ENCODE results near the gene TEX2.
"Not testable (repeated sequence)": the region's sequence is repeated elsewhere in the genome, so short reads cannot be mapped to it uniquely, and the experiment has no call there.

TEX2 gene

DNA sequence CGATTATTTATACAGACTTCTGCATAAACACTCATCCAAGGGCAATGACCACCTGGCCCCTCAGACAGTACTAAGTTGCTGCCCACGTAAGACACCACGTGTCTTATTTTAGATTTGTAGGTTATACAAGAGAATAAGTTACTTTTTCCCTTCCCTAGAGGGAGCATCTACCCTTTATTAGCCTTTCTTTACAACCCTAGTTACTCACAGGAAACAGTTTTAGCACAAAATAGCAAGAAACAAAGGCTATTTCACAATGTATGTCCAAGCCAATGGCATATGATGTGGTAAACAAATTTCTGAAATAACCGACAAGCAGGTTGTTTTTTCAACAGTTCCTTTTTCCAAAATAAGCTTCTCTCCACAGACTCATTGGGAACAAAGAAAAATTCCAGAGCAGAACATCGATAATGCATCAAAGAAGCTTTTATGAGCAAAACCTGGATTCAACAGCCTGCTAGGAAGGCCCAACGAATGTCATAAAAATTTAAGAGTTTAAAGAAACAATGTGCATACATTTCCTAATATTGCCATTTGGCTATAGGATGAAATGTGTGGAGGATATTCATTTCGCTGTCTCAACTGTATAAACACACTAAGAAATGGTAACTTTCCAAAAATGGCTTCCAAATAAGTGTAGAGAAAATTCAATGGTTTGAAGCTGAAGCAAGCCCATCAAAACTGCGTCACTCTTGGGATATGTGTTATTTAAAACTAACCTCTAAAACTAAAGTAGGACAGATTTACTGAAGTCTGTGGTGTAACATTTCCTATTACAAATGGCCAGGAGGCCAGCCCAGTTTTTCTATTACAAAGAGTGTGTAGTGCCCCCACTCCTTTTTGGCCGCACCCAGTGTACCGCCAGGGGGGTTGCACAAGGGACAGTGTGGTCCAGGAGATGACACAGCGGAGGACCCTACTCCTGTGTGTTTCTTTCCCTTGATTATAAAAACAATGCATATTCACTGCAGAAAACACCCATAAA lies 82.7 kb downstream of the TEX2 start:
- Histone ChIP-seq H3K79me2 (ENCODE audit: insufficient read depth, low read length) (no peaks in the 10 kb centered on the region), H3K9me3 (ENCODE audit: insufficient read depth, low read length) (no peaks in the 10 kb centered on the region), H3K27me3 (ENCODE audit: low read length) (no peaks in the 10 kb centered on the region), H3K9ac (ENCODE audit: low read length) (no peak overlapping the region), H3F3A (ENCODE audit: insufficient read depth) (no peaks in the 10 kb centered on the region), H3K4me2 (ENCODE audit: low read depth, low read length, poor library complexity, severe bottlenecking) (no peak overlapping the region), H4K20me1 (ENCODE audit: low read depth, low read length) (no peaks in the 10 kb centered on the region), H3K27ac (ENCODE audit: low read depth, low read length) (no peak overlapping the region), H3K4me3 (ENCODE audit: insufficient read depth, low read length, poor library complexity, severe bottlenecking) (no peak overlapping the region), H3K9me2 (replicated peaks; ENCODE audit: insufficient read depth, low read length) (no peaks in the 10 kb centered on the region), H2AFZ (ENCODE audit: low read depth, low read length, severe bottlenecking) (no peak overlapping the region), H3K36me3 (ENCODE audit: low read length) (no peaks in the 10 kb centered on the region)
- TF ChIP-seq EZH2phosphoT487 (conservative IDR thresholded peaks at IDR 0.05; ENCODE audit: low read length) = no peak
- TF ChIP-seq, protein P1, sequence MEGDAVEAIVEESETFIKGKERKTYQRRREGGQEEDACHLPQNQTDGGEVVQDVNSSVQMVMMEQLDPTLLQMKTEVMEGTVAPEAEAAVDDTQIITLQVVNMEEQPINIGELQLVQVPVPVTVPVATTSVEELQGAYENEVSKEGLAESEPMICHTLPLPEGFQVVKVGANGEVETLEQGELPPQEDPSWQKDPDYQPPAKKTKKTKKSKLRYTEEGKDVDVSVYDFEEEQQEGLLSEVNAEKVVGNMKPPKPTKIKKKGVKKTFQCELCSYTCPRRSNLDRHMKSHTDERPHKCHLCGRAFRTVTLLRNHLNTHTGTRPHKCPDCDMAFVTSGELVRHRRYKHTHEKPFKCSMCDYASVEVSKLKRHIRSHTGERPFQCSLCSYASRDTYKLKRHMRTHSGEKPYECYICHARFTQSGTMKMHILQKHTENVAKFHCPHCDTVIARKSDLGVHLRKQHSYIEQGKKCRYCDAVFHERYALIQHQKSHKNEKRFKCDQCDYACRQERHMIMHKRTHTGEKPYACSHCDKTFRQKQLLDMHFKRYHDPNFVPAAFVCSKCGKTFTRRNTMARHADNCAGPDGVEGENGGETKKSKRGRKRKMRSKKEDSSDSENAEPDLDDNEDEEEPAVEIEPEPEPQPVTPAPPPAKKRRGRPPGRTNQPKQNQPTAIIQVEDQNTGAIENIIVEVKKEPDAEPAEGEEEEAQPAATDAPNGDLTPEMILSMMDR (IDR thresholded peaks at IDR 0.05; ENCODE audit: insufficient read depth, low read length, poor library complexity, severe bottlenecking) = no peak

GRCh38 chr17:64179024-64179423 lies 84.0 kb downstream of the TEX2 start:
- not testable (repeated sequence) for H3K9ac ChIP-seq (ENCODE audit: low read length); H4K20me1 ChIP-seq (ENCODE audit: low read depth, low read length); H3K4me2 ChIP-seq (ENCODE audit: low read depth, low read length, poor library complexity, severe bottlenecking); H3K79me2 ChIP-seq (ENCODE audit: insufficient read depth, low read length); H3K9me2 ChIP-seq (replicated peaks; ENCODE audit: insufficient read depth, low read length); H3K27ac ChIP-seq (ENCODE audit: low read depth, low read length); H3K27me3 ChIP-seq (ENCODE audit: low read length); H3K4me3 ChIP-seq (ENCODE audit: insufficient read depth, low read length, poor library complexity, severe bottlenecking); H3K9me3 ChIP-seq (ENCODE audit: insufficient read depth, low read length); H3K36me3 ChIP-seq (ENCODE audit: low read length); H3F3A ChIP-seq (ENCODE audit: insufficient read depth); H2AFZ ChIP-seq (ENCODE audit: low read depth, low read length, severe bottlenecking)

GRCh38 chr17:64178011-64178825 lies 84.8 kb downstream of the TEX2 start:
- Histone ChIP-seq H3K9ac (ENCODE audit: low read length) (no peak overlapping the region), H3K27ac (ENCODE audit: low read depth, low read length) (no peak overlapping the region), H2AFZ (ENCODE audit: low read depth, low read length, severe bottlenecking) (no peak overlapping the region), H3K27me3 (ENCODE audit: low read length) (no peaks in the 10 kb centered on the region), H3K4me3 (ENCODE audit: insufficient read depth, low read length, poor library complexity, severe bottlenecking) (no peak overlapping the region), H3K4me2 (ENCODE audit: low read depth, low read length, poor library complexity, severe bottlenecking) (no peak overlapping the region), H3F3A (ENCODE audit: insufficient read depth) (no peaks in the 10 kb centered on the region), H3K79me2 (ENCODE audit: insufficient read depth, low read length) (no peaks in the 10 kb centered on the region), H3K9me2 (replicated peaks; ENCODE audit: insufficient read depth, low read length) (no peaks in the 10 kb centered on the region), H3K9me3 (ENCODE audit: insufficient read depth, low read length) (no peaks in the 10 kb centered on the region), H3K36me3 (ENCODE audit: low read length) (no peaks in the 10 kb centered on the region), H4K20me1 (ENCODE audit: low read depth, low read length) (no peaks in the 10 kb centered on the region)
- TF ChIP-seq, protein P1 (IDR thresholded peaks at IDR 0.05; ENCODE audit: insufficient read depth, low read length, poor library complexity, severe bottlenecking) = no peak
- TF ChIP-seq EZH2phosphoT487 (conservative IDR thresholded peaks at IDR 0.05; ENCODE audit: low read length) = no peak

All from SU-DHL-6 (cell line).